MM.1S (cell line): ENCODE data around the gene UBE2G2.

ENCODE experiments used
- DNase-seq: peaks from one replicate; pipeline ENCODE4 v3.0.0-alpha.2; 2015
- H2AFZ ChIP-seq: fragments of 300-600 bp; sonication (generic); 2 replicates; pipeline ENCODE4 v1.6.0; 2016; ENCODE audit warnings: antibody characterized with exemption, low read length
- H3F3A ChIP-seq: fragments of 300-600 bp; sonication (generic); 2 replicates; pipeline ENCODE4 v1.6.1; 2016; ENCODE audit warnings: mild to moderate bottlenecking, antibody characterized with exemption, low read length, moderate library complexity, mixed read lengths; ENCODE audit not compliant: insufficient read depth
- H3K27ac ChIP-seq: fragments of 300-600 bp; sonication (generic); 2 replicates; pipeline ENCODE4 v1.5.1; 2016; ENCODE audit warnings: mild to moderate bottlenecking, low read length
- H3K27me3 ChIP-seq: fragments of 300-600 bp; sonication (generic); replicated peaks from 2 replicates; pipeline ENCODE4 v1.6.0; 2016; ENCODE audit warnings: low read length; ENCODE audit not compliant: insufficient read depth
- H3K36me3 ChIP-seq: fragments of 300-600 bp; sonication (generic); replicated peaks from 2 replicates; pipeline ENCODE4 v1.6.1; 2016; ENCODE audit warnings: mild to moderate bottlenecking, low read length, mixed read lengths; ENCODE audit not compliant: insufficient read depth
- H3K4me1 ChIP-seq: fragments of 300-600 bp; sonication (generic); 2 replicates; pipeline ENCODE4 v1.6.1; 2016; ENCODE audit warnings: low read length, mixed read lengths
- H3K4me2 ChIP-seq: fragments of 300-600 bp; sonication (generic); 2 replicates; pipeline ENCODE4 v1.6.0; 2016; ENCODE audit warnings: low read depth, low read length
- H3K4me3 ChIP-seq: fragments of 300-600 bp; sonication (generic); 2 replicates; pipeline ENCODE4 v1.5.1; 2016; ENCODE audit warnings: low read length, mixed read lengths
- H3K79me2 ChIP-seq: fragments of 300-600 bp; sonication (generic); 2 replicates; pipeline ENCODE4 v1.6.1; 2016; ENCODE audit warnings: mixed run types, low read length, mixed read lengths
- H3K9ac ChIP-seq: fragments of 300-600 bp; sonication (generic); 2 replicates; pipeline ENCODE4 v1.6.1; 2016; ENCODE audit warnings: low read length, mixed read lengths
- H3K9me2 ChIP-seq: fragments of 300-600 bp; sonication (generic); replicated peaks from 2 replicates; pipeline ENCODE4 v1.6.1; 2016; ENCODE audit warnings: mild to moderate bottlenecking, low read length, mixed read lengths; ENCODE audit not compliant: insufficient read depth
- H3K9me3 ChIP-seq: fragments of 300-600 bp; sonication (generic); replicated peaks from 2 replicates; pipeline ENCODE4 v1.6.1; 2016; ENCODE audit warnings: mild to moderate bottlenecking, low read length, mixed read lengths; ENCODE audit not compliant: insufficient read depth
- H4K20me1 ChIP-seq: fragments of 300-600 bp; sonication (generic); 2 replicates; pipeline ENCODE4 v1.6.1; 2016; ENCODE audit warnings: mild to moderate bottlenecking, low read length, moderate library complexity, mixed read lengths; ENCODE audit not compliant: insufficient read depth
- EZH2 ChIP-seq: fragments of 300-600 bp; sonication (generic); optimal IDR thresholded peaks from 2 replicates; pipeline ENCODE3; 2017; ENCODE audit warnings: low read depth, mild to moderate bottlenecking, antibody characterized with exemption, low read length, mixed read lengths
- EZH2phosphoT487 ChIP-seq: fragments of 300-600 bp; sonication (generic); IDR thresholded peaks from 2 replicates; pipeline ENCODE4 v1.6.1; 2018; ENCODE audit warnings: antibody characterized with exemption, low read length
- TF ChIP-seq, protein P1 (sequence below): fragments of 300-600 bp; sonication (generic); IDR thresholded peaks from 2 replicates; pipeline ENCODE4 v1.5.1; 2016; ENCODE audit warnings: antibody characterized with exemption, low read length, mixed read lengths

The UBE2G2 gene

GRCh38 chr21:44844256-44844655, 42.6 kb upstream of the UBE2G2 start:
- H4K20me1 ChIP-seq = no peaks in the 10 kb centered on the region
- no peaks in the 10 kb centered on the region for H3K9me2 ChIP-seq
- H3K4me1 ChIP-seq = no peaks in the 10 kb centered on the region
- H3K27ac ChIP-seq = no peak overlapping the region
- H2AFZ ChIP-seq = no peak overlapping the region
- H3K36me3 ChIP-seq = no peaks in the 10 kb centered on the region
- DNase-seq = no peak
- H3K27me3 ChIP-seq = peaks cover 76% of the 10 kb centered on the region
- H3K9me3 ChIP-seq = no peaks in the 10 kb centered on the region
- H3K4me3 ChIP-seq = no peak overlapping the region
- H3K4me2 ChIP-seq = no peak overlapping the region
- TF ChIP-seq EZH2phosphoT487 = no peak
- TF ChIP-seq, protein P1, sequence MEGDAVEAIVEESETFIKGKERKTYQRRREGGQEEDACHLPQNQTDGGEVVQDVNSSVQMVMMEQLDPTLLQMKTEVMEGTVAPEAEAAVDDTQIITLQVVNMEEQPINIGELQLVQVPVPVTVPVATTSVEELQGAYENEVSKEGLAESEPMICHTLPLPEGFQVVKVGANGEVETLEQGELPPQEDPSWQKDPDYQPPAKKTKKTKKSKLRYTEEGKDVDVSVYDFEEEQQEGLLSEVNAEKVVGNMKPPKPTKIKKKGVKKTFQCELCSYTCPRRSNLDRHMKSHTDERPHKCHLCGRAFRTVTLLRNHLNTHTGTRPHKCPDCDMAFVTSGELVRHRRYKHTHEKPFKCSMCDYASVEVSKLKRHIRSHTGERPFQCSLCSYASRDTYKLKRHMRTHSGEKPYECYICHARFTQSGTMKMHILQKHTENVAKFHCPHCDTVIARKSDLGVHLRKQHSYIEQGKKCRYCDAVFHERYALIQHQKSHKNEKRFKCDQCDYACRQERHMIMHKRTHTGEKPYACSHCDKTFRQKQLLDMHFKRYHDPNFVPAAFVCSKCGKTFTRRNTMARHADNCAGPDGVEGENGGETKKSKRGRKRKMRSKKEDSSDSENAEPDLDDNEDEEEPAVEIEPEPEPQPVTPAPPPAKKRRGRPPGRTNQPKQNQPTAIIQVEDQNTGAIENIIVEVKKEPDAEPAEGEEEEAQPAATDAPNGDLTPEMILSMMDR = no peak
- no peak for TF ChIP-seq EZH2
- H3K79me2 ChIP-seq = no peaks in the 10 kb centered on the region
- no peaks in the 10 kb centered on the region for H3F3A ChIP-seq
- no peak overlapping the region for H3K9ac ChIP-seq

DNA sequence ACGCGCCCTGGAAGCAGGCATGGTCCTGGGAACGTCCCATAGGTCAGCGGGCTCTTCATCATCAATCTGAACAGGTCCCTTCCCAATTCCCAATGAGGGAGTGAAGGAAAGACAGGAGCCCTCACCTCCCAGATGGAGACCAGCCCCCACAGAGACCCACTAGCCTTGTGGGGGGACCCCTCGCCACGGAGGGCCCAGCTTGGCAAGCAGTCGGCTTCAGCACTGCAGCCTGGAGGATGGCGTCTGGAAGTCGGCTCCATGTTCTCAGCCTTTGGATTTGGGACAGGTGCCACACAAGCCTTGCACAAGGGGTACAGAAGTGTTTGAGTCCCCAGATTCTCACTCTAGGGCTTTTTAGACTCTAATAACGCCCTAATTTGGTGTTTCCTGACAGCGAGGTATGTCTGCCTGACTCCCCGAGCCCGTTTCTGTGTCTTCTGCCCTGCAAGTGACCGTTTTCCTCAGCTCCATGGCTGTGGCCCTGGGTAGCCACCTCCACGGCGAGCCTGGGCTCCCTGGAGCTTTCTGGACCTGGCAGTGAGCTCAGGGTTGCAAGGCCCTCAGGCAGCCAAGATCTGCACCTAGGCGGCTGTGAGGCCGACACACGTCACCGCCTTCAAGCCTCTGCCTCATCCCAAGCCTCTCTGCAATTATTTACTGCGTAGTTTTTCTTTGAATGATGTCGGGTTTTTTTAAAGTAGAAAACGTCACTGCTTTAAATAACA, 41.3 kb upstream of the UBE2G2 start:
- no peak overlapping the region for H3K27ac ChIP-seq
- H3K4me1 ChIP-seq = no peaks in the 10 kb centered on the region
- DNase-seq = no peak
- no peak overlapping the region for H3K4me3 ChIP-seq
- no peaks in the 10 kb centered on the region for H3K36me3 ChIP-seq
- no peak overlapping the region for H2AFZ ChIP-seq
- no peaks in the 10 kb centered on the region for H3K9me3 ChIP-seq
- no peak overlapping the region for H3K4me2 ChIP-seq
- H4K20me1 ChIP-seq = no peaks in the 10 kb centered on the region
- no peaks in the 10 kb centered on the region for H3F3A ChIP-seq
- TF ChIP-seq EZH2 (no peak), EZH2phosphoT487 (no peak; the same call in 1 of the 2 replicates)
- TF ChIP-seq, protein P1 = no peak
- H3K9ac ChIP-seq = no peak overlapping the region
- H3K9me2 ChIP-seq = no peaks in the 10 kb centered on the region
- no peaks in the 10 kb centered on the region for H3K79me2 ChIP-seq
- peaks cover 89% of the 10 kb centered on the region for H3K27me3 ChIP-seq

- no peaks in the 10 kb centered on the region for H3K4me1 ChIP-seq
- no peak overlapping the region for H2AFZ ChIP-seq
- TF ChIP-seq, protein P1 = no peak
- no peaks in the 10 kb centered on the region for H3K79me2 ChIP-seq
- no peaks in the 10 kb centered on the region for H3K36me3 ChIP-seq
- H3K4me2 ChIP-seq = no peak overlapping the region
- no peak for DNase-seq
- no peak overlapping the region for H3K9ac ChIP-seq
- H3F3A ChIP-seq = no peaks in the 10 kb centered on the region
- no peaks in the 10 kb centered on the region for H4K20me1 ChIP-seq
- no peak overlapping the region for H3K4me3 ChIP-seq
- no peaks in the 10 kb centered on the region for H3K9me2 ChIP-seq
- no peaks in the 10 kb centered on the region for H3K9me3 ChIP-seq
- H3K27me3 ChIP-seq = peaks cover 97% of the 10 kb centered on the region
- no peak overlapping the region for H3K27ac ChIP-seq
Observed at GRCh38 chr21:44842087-44842486, 40.5 kb upstream of the UBE2G2 start.
